Tibial nerve (tissue), 4 donors: ENCODE data around the gene PTGFRN. TPM values are rescaled to one million over a fixed set of nuclear protein-coding genes. Genes with fewer than 3 reads are reported as not detected.
A peak's percentile ranks its signal among the peaks of the same experiment; 100 is the strongest.

Experiments
- DNase-seq, 2 donors: peaks; one replicate each; pipeline ENCODE4 v3.0.0-alpha.2; 2019; ENCODE audit warnings: low spot score in 2 of 2
- H3K27ac ChIP-seq, 4 donors: fragments of 200-600 bp; sonication (generic) in 3 of 4; one replicate each; pipeline ENCODE4 v1.5.1; 2017 to 2019; ENCODE audit warnings: mild to moderate bottlenecking in 1 of 4
- H3K27me3 ChIP-seq, 2 donors: fragments of 200-600 bp; sonication (generic) in 1 of 2; one replicate each; pipeline versions ENCODE4 v1.5.1 to v1.6.0; 2017 to 2019
- H3K36me3 ChIP-seq, 3 donors: fragments of 200-600 bp; sonication (generic); one replicate each; pipeline ENCODE4 v1.5.1; 2018 to 2019
- H3K4me1 ChIP-seq, 4 donors: fragments of 200-600 bp; sonication (generic) in 3 of 4; one replicate each; pipeline ENCODE4 v1.5.1; 2017 to 2019
- H3K4me3 ChIP-seq, 4 donors: fragments of 200-600 bp; sonication (generic) in 3 of 4; one replicate each; pipeline ENCODE4 v1.5.1; 2017 to 2019; ENCODE audit warnings: mild to moderate bottlenecking in 1 of 4, moderate library complexity in 1 of 4
- H3K9me3 ChIP-seq, 4 donors: fragments of 200-600 bp; sonication (generic) in 3 of 4; one replicate each; pipeline ENCODE4 v1.5.1; 2017 to 2019
- EP300 ChIP-seq, 2 donors: sonication (generic); formaldehyde crosslinking; IDR thresholded peaks; one replicate each; pipeline ENCODE4 v1.6.1; 2017; ENCODE audit warnings: antibody characterized with exemption in 2 of 2, mild to moderate bottlenecking in 1 of 2
- POLR2A ChIP-seq, 2 donors: fragments of 450-650 bp; IDR thresholded peaks; one replicate each; pipeline ENCODE4 v1.6.1; 2017; ENCODE audit warnings: antibody characterized with exemption in 2 of 2, mild to moderate bottlenecking in 2 of 2, moderate library complexity in 2 of 2
- WGBS, 2 donors: methylation state at CpG; one replicate each; pipeline ENCODE4 v1.1.5; 2018; 5-methylcytosine and 5-hydroxymethylcytosine counted together
- total RNA-seq, 4 donors: library from RNA; depleted of rRNA; stranded (reverse); fragments of >200 nt; gene quantifications; one replicate each; pipeline ENCODE4 v1.1.0, GENCODE V29; 2016
- TF ChIP-seq, protein P1 (sequence below), 5 experiments: fragments of 200-600 bp in 3 of 5; fragments of 450-650 bp in 2 of 5; sonication (generic) in 3 of 5; IDR thresholded peaks; one replicate each; pipeline ENCODE4 v1.5.1; 2016 to 2019; ENCODE audit warnings: antibody characterized with exemption in 5 of 5, mild to moderate bottlenecking in 3 of 5, moderate library complexity in 2 of 5

PTGFRN gene
- total RNA-seq, 4 donors from 2014 or later: 10.2 to 19.0 (median 14.7) TPM

DNA sequence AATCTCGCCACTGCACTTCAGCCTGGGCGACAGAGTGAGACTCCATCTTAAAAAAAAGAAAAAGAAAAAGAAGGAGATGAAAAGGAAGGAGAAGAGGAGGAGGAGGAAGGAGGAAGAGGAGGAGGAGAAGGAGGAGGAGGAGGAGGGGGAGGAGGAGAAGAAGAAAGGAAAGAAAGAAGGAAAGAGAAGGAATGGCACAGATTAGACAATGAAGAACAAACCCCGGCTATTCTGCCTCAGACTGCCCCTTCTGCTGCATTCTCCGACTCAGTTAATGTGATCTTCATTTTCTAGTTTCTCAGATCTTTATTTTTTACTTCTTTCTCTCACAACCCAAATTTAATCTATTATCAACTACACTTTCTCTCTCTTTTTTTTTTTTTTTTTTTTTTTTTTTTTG lies 40.1 kb upstream of the PTGFRN start:
- DNase-seq: no peak
- Histone ChIP-seq H3K27me3 (no peaks in the 10 kb centered on the region), H3K9me3 (peaks cover 0 to 24% (median 0%) of the 10 kb centered on the region in 4 donors), H3K27ac (no peak overlapping the region), H3K36me3 (no peaks in the 10 kb centered on the region), H3K4me3 (no peak overlapping the region), H3K4me1 (peaks cover 0 to 5% (median 0%) of the 10 kb centered on the region in 4 donors)
- TF ChIP-seq POLR2A (IDR thresholded peaks at IDR 0.05): no peak
- TF ChIP-seq, protein P1, sequence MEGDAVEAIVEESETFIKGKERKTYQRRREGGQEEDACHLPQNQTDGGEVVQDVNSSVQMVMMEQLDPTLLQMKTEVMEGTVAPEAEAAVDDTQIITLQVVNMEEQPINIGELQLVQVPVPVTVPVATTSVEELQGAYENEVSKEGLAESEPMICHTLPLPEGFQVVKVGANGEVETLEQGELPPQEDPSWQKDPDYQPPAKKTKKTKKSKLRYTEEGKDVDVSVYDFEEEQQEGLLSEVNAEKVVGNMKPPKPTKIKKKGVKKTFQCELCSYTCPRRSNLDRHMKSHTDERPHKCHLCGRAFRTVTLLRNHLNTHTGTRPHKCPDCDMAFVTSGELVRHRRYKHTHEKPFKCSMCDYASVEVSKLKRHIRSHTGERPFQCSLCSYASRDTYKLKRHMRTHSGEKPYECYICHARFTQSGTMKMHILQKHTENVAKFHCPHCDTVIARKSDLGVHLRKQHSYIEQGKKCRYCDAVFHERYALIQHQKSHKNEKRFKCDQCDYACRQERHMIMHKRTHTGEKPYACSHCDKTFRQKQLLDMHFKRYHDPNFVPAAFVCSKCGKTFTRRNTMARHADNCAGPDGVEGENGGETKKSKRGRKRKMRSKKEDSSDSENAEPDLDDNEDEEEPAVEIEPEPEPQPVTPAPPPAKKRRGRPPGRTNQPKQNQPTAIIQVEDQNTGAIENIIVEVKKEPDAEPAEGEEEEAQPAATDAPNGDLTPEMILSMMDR (IDR thresholded peaks at IDR 0.05): no peak
- 92 to 96% methylated on average over 4 of the region's 4 CpGs for WGBS, 2 donors

GRCh38 chr1:116870300-116870699 lies 39.4 kb upstream of the PTGFRN start:
- no peak overlapping the region for H3K4me3 ChIP-seq
- H3K36me3 ChIP-seq: no peaks in the 10 kb centered on the region
- no peak overlapping the region for H3K27ac ChIP-seq
- no peak for DNase-seq
- H3K9me3 ChIP-seq: peaks cover 0 to 21% (median 0%) of the 10 kb centered on the region in 4 donors
- WGBS, 2 donors: 81% methylated on average over 7 of the region's 7 CpGs
- peaks cover 0 to 5% (median 0%) of the 10 kb centered on the region in 4 donors for H3K4me1 ChIP-seq
- H3K27me3 ChIP-seq: no peaks in the 10 kb centered on the region
- TF ChIP-seq, protein P1 (IDR thresholded peaks at IDR 0.05): no peak
- TF ChIP-seq EP300 (IDR thresholded peaks at IDR 0.05) (no peak), POLR2A (IDR thresholded peaks at IDR 0.05) (no peak)

DNA sequence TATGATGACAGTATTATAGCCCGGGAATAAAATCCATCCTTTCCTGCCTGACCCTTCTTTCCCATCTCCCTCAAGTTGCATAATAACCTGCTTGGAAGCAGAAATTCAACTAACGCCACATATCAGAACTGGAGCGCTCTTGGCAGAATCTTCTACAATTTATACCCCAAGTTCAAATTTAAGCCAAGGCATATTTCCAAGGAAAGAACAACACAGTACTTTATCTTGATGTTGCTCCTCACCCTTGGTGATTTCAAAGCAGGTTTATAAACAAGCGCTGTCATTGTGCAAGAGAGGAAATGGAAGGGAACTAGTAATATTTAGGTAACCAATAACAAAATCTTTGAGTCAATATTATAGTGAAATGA lies 38.0 kb upstream of the PTGFRN start:
- 61 to 69% methylated on average over 4 of the region's 4 CpGs for WGBS, 2 donors
- no peaks in the 10 kb centered on the region for H3K36me3 ChIP-seq
- peaks cover 0 to 8% (median 0%) of the 10 kb centered on the region in 4 donors for H3K9me3 ChIP-seq
- H3K4me3 ChIP-seq: no peak overlapping the region
- no peaks in the 10 kb centered on the region for H3K27me3 ChIP-seq
- H3K4me1 ChIP-seq: peaks cover 0 to 5% (median 0%) of the 10 kb centered on the region in 4 donors
- no peak for DNase-seq
- peak overlapping the region in 1 of 4 donors; percentile 45 for H3K27ac ChIP-seq
- TF ChIP-seq EP300 (IDR thresholded peaks at IDR 0.05) (no peak), POLR2A (IDR thresholded peaks at IDR 0.05) (no peak)
- TF ChIP-seq, protein P1 (IDR thresholded peaks at IDR 0.05): no peak

GRCh38 chr1:116873680-116874271 lies 35.9 kb upstream of the PTGFRN start:
- Histone ChIP-seq H3K9me3 (no peaks in the 10 kb centered on the region), H3K27me3 (no peaks in the 10 kb centered on the region), H3K4me1 (peaks cover 0 to 23% (median 12%) of the 10 kb centered on the region in 4 donors), H3K27ac (no peak overlapping the region), H3K4me3 (no peak overlapping the region), H3K36me3 (no peaks in the 10 kb centered on the region)
- TF ChIP-seq EP300 (IDR thresholded peaks at IDR 0.05) (no peak), POLR2A (IDR thresholded peaks at IDR 0.05) (no peak)
- TF ChIP-seq, protein P1 (IDR thresholded peaks at IDR 0.05): no peak
- DNase-seq: no peak
- WGBS, 2 donors: 51 to 58% methylated on average over 6 of the region's 6 CpGs

DNA sequence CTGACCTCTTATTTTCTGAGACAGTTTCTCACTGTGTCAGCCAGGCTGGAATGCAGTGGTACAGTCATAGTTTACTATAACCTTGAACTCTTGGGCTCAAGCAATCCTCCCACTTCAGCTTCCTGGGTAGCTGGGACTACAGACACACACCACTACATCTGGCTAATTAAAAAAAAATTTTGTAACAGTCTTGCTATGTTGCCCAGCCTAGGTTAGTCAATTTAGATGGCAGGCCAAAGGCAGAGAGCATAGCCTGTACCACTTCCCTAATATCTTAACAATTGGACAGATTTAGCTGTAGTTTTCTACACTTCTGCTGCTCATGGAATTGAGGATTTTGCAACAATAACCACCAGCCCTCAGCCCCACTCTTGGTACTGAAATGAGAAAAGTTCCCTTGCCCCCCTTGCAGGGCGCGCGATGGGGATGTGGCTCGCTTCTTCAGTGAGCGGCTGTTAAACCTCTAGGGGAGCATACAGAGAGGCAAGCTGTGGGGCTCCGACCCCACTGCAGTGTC lies 34.9 kb upstream of the PTGFRN start:
- Histone ChIP-seq H3K27me3 (no peaks in the 10 kb centered on the region), H3K4me3 (no peak overlapping the region), H3K9me3 (no peaks in the 10 kb centered on the region), H3K4me1 (peaks cover 0 to 32% (median 15%) of the 10 kb centered on the region in 4 donors), H3K36me3 (no peaks in the 10 kb centered on the region), H3K27ac (no peak overlapping the region)
- 84 to 98% methylated on average over 6 of the region's 6 CpGs for WGBS, 2 donors
- TF ChIP-seq, protein P1 (IDR thresholded peaks at IDR 0.05): no peak
- no peak for TF ChIP-seq EP300 (IDR thresholded peaks at IDR 0.05)
- TF ChIP-seq POLR2A (IDR thresholded peaks at IDR 0.05): no peak
- no peak for DNase-seq
